ENCODE data around the gene ITGB1.
"Not testable (repeated sequence)": the region's sequence is repeated elsewhere in the genome, so short reads cannot be mapped to it uniquely, and the experiment has no call there.

The ITGB1 gene

GRCh38 chr10:32980558-32981468, 22.8 kb upstream of the ITGB1 start:
- DNase-seq (ENCODE audit: low read depth, low spot score), result peak; percentile 99
- peak overlapping the region; percentile 99 for H3K27ac ChIP-seq

DNA sequence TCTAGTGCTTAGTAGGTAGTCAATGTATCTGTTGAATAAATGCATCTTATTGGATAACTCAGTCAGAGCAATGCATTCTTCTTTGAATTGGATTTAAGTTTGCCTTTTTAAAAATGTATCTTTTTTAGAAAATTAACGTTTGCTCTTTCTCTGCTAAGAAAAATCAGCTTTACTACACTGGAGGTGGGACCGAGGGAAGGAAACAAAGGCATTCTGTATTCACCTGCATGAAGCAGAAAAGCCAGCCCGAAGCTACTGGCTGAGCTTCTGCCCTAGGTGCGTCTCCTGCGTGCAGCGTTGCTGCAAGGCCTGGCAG, 22.2 kb upstream of the ITGB1 start:
- peak overlapping the region; percentile 99 for H3K27ac ChIP-seq
- DNase-seq (ENCODE audit: low read depth, low spot score), result no peak

- not testable (repeated sequence) for DNase-seq (ENCODE audit: low read depth, low spot score)
- peak overlapping the region; percentile 99 for H3K27ac ChIP-seq
Observed at GRCh38 chr10:32979719-32980118, 21.7 kb upstream of the ITGB1 start.

- DNase-seq (ENCODE audit: low read depth, low spot score), result no peak
- H3K27ac ChIP-seq, result no peak overlapping the region
Observed at GRCh38 chr10:32979041-32979440, 21.0 kb upstream of the ITGB1 start.

DNA sequence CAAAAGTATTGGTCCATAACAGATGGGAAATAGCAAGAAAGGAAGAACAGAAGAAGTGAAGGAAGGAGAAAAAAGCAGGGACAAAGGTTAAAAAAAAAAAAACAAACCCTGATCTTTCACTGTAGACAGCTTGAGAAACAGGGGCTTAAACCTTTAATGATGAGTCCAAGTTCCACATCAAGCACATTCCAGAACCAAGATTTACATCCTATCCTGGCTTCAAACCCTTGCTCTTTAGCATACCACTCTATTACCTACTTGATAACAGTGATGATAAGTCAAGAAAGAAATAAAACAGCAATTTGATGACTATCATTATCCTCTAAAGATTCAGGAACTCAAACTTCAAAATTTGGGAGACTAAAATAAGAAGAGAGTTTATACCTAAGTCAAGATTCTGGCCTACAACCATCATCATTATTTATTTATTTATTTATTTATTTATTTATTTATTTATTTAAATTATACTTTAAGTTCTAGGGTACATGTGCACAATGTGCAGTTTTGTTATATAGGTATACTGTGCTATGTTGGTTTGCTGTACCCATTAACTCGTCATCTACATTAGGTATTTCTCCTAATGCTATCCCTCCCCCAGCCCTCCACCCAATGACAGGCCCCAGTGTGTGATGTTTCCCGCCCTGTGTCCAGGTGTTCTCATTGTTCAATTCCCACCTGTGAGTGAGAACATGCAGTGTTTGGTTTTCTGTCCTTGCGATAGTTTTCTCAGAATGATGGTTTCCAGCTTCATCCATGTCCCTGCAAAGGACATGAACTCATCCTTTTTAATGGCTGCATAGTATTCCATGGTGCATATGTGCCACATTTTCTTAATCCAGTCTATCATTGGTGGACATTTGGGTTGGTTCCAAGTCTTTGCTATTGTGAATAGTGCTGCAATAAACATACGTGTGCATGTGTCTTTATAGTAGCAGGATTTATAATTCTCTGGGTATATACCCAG, 20.1 kb upstream of the ITGB1 start:
- DNase-seq (ENCODE audit: low read depth, low spot score); H3K27ac ChIP-seq: not testable (repeated sequence)

DNA sequence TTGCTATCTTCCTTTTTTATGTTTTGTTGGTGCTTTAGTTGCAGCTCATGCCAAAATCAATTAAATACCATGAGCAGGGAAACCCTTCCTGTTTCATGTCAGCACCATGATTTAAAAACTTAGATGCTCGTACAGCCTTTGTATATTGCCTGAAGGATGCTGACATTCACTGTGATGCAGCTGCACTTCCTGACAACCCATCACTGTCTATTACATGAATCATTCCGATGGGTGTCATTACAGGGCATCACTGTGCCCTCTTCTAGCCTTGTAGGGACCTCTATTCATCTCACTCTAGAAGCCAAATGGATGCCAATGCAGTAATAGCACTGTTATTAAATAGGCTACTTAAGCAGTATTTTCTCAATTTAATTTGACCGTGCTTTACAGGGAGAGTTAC, 18.3 kb upstream of the ITGB1 start:
- no peak for DNase-seq (ENCODE audit: low read depth, low spot score)
- no peak overlapping the region for H3K27ac ChIP-seq

- H3K27ac ChIP-seq, result no peak overlapping the region
- DNase-seq (ENCODE audit: low read depth, low spot score), result no peak
Observed at GRCh38 chr10:32972929-32973328, 14.9 kb upstream of the ITGB1 start.

GRCh38 chr10:32972460-32972859, 14.4 kb upstream of the ITGB1 start:
- DNase-seq (ENCODE audit: low read depth, low spot score), result no peak
- H3K27ac ChIP-seq, result no peak overlapping the region

DNA sequence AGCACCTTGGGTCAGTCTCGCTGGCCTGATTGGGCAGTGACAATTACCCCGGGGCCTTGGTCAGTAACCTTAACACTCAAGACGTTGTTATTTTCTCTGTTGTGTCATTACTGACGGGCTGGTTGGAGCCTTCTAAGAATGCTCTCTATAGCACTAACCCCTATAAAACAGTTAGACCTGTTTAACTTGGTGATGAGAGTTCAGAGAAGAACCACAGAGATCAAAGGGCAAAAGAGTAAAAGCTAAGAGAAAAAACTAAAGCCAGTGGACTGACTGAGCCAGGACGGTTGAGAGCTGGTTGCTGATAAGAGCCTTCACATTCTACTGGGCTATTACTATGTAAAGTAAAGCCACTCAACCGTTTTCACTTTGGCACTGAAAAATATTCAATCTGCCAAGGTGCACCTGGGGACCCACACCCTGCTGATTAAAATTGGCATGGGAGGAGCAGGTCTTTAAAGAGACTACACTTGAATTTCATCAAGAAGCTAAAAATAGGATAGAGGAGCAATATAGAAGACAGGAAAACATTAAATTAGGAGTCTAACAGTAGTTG, 13.6 kb upstream of the ITGB1 start:
- no peak overlapping the region for H3K27ac ChIP-seq

DNA sequence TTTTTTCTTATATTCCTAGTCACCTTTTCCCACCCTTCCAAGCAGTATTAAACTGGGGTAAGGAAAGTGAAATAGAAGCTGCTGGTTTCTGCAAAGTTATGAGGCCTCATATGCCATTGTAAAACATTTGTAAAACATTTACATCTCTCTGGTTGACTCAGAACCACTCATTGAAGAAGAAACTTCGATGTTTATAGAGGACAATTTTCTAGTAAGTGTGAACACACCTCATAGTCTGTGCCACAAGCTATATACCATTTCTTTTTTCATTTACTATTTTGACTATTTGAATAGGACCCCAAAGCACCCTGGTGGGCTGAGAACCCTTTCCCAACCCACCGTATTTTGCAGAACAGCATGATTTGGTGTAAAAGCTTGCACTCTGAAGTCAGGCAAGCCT, 12.9 kb upstream of the ITGB1 start:
- H3K27ac ChIP-seq, result no peak overlapping the region

More for the DNA sequence above, 13.6 kb upstream of the ITGB1 start:
- DNase-seq (ENCODE audit: low read depth, low spot score), result no peak

DNA sequence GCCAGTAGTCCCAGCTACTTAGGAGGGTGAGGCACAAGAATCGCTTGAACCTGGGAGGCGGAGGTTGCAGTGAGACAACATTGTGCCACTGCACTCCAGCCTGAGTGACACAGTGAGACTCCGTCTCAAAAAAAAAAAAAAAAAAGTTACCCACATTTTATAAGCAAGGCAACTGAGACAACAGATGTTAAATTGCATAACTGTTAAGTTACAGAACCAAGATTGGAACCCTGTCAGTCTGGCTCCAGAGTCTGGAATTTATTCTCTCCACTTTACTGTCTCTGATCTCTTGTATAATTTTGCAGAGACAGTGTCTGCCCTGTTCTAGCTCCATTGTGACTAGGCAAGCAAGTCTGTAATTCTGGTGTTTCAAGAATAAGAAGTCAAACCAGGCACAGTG, 6.2 kb upstream of the ITGB1 start:
- DNase-seq (ENCODE audit: low read depth, low spot score), result no peak
- H3K27ac ChIP-seq, result no peak overlapping the region

More for the DNA sequence above, 12.9 kb upstream of the ITGB1 start:
- DNase-seq (ENCODE audit: low read depth, low spot score), result no peak

DNA sequence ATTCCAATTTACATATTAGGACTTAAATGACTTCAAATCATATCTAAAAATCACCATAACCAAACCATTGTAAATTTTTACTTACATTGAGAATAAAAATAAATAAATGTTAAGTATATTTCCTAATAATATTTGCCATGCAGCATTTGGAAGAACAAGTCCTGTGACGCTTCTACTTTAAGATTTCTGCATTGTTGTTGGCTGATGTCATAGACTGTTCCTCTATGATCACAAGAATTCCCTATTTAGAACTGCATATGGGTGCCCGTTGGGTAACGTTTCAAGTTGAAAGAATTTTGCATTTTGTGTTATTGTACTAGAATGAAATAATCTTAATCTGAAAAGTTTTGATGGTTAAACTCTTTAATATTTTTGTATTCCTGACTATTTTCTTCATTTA, 5.1 kb upstream of the ITGB1 start:
- DNase-seq (ENCODE audit: low read depth, low spot score), result no peak
- peak overlapping the region; percentile 96 for H3K27ac ChIP-seq

DNA sequence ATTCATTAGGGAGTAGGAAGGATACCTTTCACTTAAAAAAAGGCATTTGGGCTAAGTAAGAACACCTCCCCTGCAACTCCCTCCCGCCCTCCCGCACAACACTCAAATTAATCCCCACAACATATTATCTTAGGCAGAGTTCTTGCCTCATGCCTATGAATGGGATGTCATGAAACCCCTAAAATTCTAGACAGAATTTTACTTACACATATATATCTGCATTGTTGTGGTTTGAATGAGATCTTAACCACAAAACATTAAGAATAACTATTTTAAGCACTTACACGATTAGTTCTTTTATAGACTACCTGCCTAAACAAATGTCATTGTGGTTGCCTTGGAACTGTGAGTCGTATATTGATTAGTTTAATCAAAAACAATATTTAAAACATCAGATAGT, 4.5 kb upstream of the ITGB1 start:
- no peak for DNase-seq (ENCODE audit: low read depth, low spot score)
- H3K27ac ChIP-seq, result peak overlapping the region; percentile 96

DNA sequence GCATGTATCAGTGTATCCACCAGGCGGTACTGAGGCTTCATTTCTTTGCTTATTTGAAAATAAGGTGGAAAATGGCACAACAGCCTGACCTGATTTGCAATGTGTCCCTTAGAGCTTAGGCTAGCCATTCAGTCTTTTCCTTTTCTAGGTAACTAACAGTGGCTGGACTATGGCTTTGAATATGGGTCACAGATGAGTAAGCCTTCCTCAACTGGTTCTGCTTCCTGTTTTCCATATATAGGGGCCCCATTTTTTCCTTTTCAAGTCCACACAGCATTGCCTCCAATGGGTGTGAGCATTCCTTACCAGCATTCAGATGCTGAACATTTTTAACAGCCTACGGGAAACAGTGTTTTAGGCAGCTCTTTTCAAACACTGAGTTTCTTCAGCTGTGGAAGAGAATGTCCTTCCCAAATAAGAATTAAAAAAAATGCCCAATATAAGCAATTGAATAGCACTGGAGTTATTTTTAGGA, 3.9 kb upstream of the ITGB1 start:
- peak overlapping the region; percentile 96 for H3K27ac ChIP-seq
- peak; percentile 64 for DNase-seq (ENCODE audit: low read depth, low spot score)

DNA sequence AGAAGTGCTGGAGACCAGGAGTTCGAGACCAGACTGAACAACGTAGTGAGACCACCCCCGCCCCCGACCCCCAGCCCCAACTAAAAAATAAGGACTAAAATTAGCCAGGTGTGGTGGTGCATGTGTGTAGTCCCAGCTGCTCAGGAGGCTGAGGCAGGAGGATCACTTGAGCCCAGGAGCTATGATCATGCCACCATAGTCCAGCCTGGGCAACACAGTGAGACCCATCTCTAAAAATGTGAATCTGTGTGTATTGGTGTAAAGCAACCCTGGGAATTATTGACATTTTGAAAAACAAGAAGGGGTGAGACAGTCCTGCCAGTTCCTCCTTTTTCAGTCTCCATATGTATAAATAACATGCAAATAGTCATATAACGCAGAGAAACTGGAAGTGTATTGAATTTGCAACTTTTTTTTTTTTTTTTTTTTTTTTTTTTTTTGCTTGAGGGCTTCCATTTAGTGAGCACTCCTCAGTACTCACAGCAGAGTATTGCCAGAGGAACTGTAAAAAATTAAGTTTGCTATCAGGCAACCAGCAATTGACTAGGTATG, 3.4 kb upstream of the ITGB1 start:
- no peak for DNase-seq (ENCODE audit: low read depth, low spot score)
- peak overlapping the region; percentile 96 for H3K27ac ChIP-seq

DNA sequence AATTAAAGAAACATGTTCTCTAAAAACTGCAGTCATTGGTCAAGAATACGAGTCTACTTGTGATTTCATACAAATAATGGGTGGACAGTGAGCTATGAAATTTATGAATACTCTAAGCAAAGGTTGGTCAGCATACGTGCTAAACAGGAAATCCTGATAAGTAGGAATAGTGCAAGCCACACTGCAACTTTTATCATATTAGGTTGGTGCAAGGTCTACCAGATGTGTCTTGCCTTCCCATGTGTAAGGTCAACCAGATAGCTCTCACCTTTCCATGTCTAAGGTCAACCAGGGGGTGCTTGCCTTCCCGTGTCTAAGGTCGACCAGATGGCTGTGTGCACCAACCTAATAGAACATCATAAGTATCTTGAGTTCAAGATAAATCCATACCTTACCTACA, 2.0 kb upstream of the ITGB1 start:
- peak overlapping the region; percentile 96 for H3K27ac ChIP-seq
- no peak for DNase-seq (ENCODE audit: low read depth, low spot score)

DNA sequence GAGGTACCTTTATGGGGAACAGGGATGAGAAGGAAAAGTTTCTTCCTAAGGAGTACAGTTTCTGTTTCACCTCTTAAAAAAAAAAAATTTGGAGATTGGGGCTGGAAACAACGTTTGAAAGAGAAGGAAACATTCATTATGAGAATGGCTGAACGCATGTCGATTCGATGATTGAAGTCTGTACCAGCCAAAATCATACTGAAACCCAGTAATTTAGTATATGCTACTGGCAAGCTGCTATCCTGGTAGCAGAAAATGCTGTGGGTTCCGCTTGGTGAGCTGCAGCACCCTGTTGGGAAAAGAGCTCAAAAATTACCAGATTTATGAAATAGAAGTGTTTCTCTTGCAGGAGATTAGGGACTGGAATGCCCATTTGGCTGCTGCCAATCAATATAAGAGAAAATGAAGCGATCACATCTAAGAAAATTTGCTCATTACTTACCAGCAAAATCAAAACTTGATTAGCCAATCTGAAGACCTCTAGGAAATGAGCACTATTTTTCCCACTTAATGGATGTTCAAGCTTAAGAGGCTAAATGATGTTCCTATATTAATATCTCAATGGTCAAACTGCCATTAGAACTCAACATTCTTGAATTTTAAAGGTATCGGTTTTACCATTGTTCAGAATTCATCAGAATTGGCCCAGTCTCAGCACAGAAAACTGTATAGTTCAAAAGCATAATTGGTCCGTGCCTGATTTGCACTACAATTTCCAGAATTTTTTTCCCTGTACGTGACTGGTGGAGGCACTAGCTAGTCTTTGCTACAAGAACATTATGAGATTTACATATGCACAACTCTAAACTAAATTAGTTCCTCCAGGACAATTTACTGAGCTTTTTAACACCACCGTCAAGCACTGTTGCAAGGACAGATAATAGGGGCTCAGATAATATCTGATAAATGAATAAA, 1.2 kb upstream of the ITGB1 start:
- no peak for DNase-seq (ENCODE audit: low read depth, low spot score)
- peak overlapping the region; percentile 96 for H3K27ac ChIP-seq

GRCh38 chr10:32957341-32958084, 517 bp downstream of the ITGB1 start:
- DNase-seq (ENCODE audit: low read depth, low spot score), result no peak
- peak overlapping the region; percentile 96 for H3K27ac ChIP-seq

Measured in epithelial cell of prostate (primary cell).